Stimulated activated CD8-positive, alpha-beta memory T cell treated with anti-CD3 and anti-CD28 coated beads, Interleukin-4, amount 100 ng/mL, for 24 hours (primary cell): Measurements from ENCODE around the gene OSBPL2.

ENCODE experiments used
- DNase-seq: peaks from one replicate; pipeline ENCODE4 v3.0.0-alpha.2; 2020; ENCODE audit warnings: low read depth

Gene OSBPL2

GRCh38 chr20:62235777-62236157 lies 2.6 kb upstream of the OSBPL2 start:
- DNase-seq, result no peak

- DNase-seq, result no peak
Observed at GRCh38 chr20:62236200-62236599, 2.1 kb upstream of the OSBPL2 start.

GRCh38 chr20:62236766-62237513 lies 1.4 kb upstream of the OSBPL2 start:
- DNase-seq, result no peak

GRCh38 chr20:62237514-62237800 lies 864 bp upstream of the OSBPL2 start:
- DNase-seq, result no peak

- no peak for DNase-seq
Observed at GRCh38 chr20:62238569-62239277, 402 bp downstream of the OSBPL2 start.

GRCh38 chr20:62239278-62239879 lies 1.1 kb downstream of the OSBPL2 start:
- DNase-seq, result no peak

GRCh38 chr20:62240020-62240685 lies 1.8 kb downstream of the OSBPL2 start:
- no peak for DNase-seq

GRCh38 chr20:62241506-62241905 lies 3.2 kb downstream of the OSBPL2 start:
- DNase-seq, result no peak

GRCh38 chr20:62242176-62242575 lies 3.9 kb downstream of the OSBPL2 start:
- no peak for DNase-seq

- DNase-seq, result no peak
Observed at GRCh38 chr20:62243106-62243505, 4.8 kb downstream of the OSBPL2 start.

GRCh38 chr20:62243906-62244515 lies 5.7 kb downstream of the OSBPL2 start:
- no peak for DNase-seq

GRCh38 chr20:62244644-62245108 lies 6.4 kb downstream of the OSBPL2 start:
- DNase-seq, result no peak

- no peak for DNase-seq
Observed at GRCh38 chr20:62245911-62246280, 7.6 kb downstream of the OSBPL2 start.

GRCh38 chr20:62246431-62246830 lies 8.1 kb downstream of the OSBPL2 start:
- DNase-seq, result no peak

- DNase-seq, result no peak
Observed at GRCh38 chr20:62246872-62247652, 8.7 kb downstream of the OSBPL2 start.

- no peak for DNase-seq
Observed at GRCh38 chr20:62248890-62249560, 10.7 kb downstream of the OSBPL2 start.

GRCh38 chr20:62252342-62252966 lies 14.1 kb downstream of the OSBPL2 start:
- no peak for DNase-seq

- no peak for DNase-seq
Observed at GRCh38 chr20:62253398-62253797, 15.1 kb downstream of the OSBPL2 start.

GRCh38 chr20:62254021-62254724 lies 15.9 kb downstream of the OSBPL2 start:
- no peak for DNase-seq

GRCh38 chr20:62255976-62256375 lies 17.7 kb downstream of the OSBPL2 start:
- no peak for DNase-seq
